Suprapubic skin (tissue), 4 donors: ENCODE measurements around the gene IGFBP2. TPM values are rescaled to one million over a fixed set of nuclear protein-coding genes. Genes with fewer than 3 reads are reported as not detected.

Source experiments
- DNase-seq, 2 donors: peaks; one replicate each; pipeline ENCODE4 v3.0.0-alpha.2; 2019; ENCODE audit warnings: low spot score in 2 of 2
- H3K27ac ChIP-seq: fragments of 200-600 bp; sonication (generic); one replicate; pipeline ENCODE4 v1.5.1; 2019
- H3K27me3 ChIP-seq: fragments of 200-600 bp; sonication (generic); one replicate; pipeline ENCODE4 v1.5.1; 2019
- H3K36me3 ChIP-seq: fragments of 200-600 bp; sonication (generic); one replicate; pipeline ENCODE4 v1.5.1; 2019
- H3K4me1 ChIP-seq: fragments of 200-600 bp; sonication (generic); one replicate; pipeline ENCODE4 v1.5.1; 2019
- H3K4me3 ChIP-seq: fragments of 200-600 bp; sonication (generic); one replicate; pipeline ENCODE4 v1.5.1; 2019; ENCODE audit warnings: mild to moderate bottlenecking
- H3K9me3 ChIP-seq: fragments of 200-600 bp; sonication (generic); one replicate; pipeline ENCODE4 v1.5.1; 2019
- EP300 ChIP-seq: sonication (generic); formaldehyde crosslinking; IDR thresholded peaks from one replicate; pipeline ENCODE4 v1.6.1; 2017; ENCODE audit warnings: antibody characterized with exemption
- POLR2A ChIP-seq, 2 donors: fragments of 450-650 bp; IDR thresholded peaks; one replicate each; pipeline ENCODE4 v1.6.1; 2017; ENCODE audit warnings: antibody characterized with exemption in 2 of 2, mild to moderate bottlenecking in 2 of 2, moderate library complexity in 2 of 2
- POLR2AphosphoS5 ChIP-seq, 3 donors: sonication (generic); formaldehyde crosslinking; IDR thresholded peaks; one replicate each; pipeline ENCODE4 v1.6.1; 2017; ENCODE audit warnings: antibody characterized with exemption in 3 of 3
- WGBS: methylation state at CpG from one replicate; pipeline ENCODE4 v1.1.5; 2018; 5-methylcytosine and 5-hydroxymethylcytosine counted together
- total RNA-seq, 4 donors: library from RNA; depleted of rRNA; stranded (reverse); fragments of >200 nt; gene quantifications; one replicate each; pipeline ENCODE4 v1.1.0, GENCODE V29; 2016
- TF ChIP-seq, protein P1 (sequence below), 2 donors: fragments of 200-600 bp in 1 of 2; fragments of 450-650 bp in 1 of 2; sonication (generic) in 1 of 2; IDR thresholded peaks; one replicate each; pipeline ENCODE4 v1.5.1; 2016 to 2019; ENCODE audit warnings: antibody characterized with exemption in 2 of 2, mild to moderate bottlenecking in 1 of 2, moderate library complexity in 1 of 2

The IGFBP2 gene
- total RNA-seq, 4 donors from 2014 or later: 7.5 to 28.3 (median 18.7) TPM

DNA sequence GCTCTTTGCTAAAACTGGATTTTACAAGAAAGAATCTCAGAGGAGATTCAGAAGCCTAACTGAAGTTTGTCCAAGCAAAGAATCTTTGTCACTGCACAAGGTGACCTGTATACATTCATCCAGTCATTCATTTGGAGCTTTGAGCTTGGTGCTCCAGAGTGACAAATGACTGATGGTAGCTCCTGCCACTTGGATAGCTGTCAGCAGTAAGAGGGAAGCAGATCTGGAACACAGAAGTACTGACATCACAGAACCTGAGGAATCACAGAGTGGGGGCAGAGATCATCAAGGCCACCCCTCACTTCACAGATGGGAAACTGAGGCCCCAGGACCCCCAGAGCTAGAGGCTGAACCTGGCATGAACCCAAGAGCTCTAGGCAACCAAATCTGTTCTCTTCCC is 28.8 kb upstream of the IGFBP2 start:
- H3K36me3 ChIP-seq: no peaks in the 10 kb centered on the region
- no peak for DNase-seq
- H3K4me1 ChIP-seq: peaks cover 20% of the 10 kb centered on the region

GRCh38 chr2:216606551-216607276 is 26.5 kb upstream of the IGFBP2 start:
- Histone ChIP-seq H3K36me3 (no peaks in the 10 kb centered on the region), H3K4me1 (peaks cover 20% of the 10 kb centered on the region), H3K4me3 (no peak overlapping the region), H3K9me3 (no peaks in the 10 kb centered on the region), H3K27me3 (peaks cover 9% of the 10 kb centered on the region), H3K27ac (no peak overlapping the region)
- 49% methylated on average over 20 of the region's 20 CpGs for WGBS
- DNase-seq: no peak
- TF ChIP-seq, protein P1, sequence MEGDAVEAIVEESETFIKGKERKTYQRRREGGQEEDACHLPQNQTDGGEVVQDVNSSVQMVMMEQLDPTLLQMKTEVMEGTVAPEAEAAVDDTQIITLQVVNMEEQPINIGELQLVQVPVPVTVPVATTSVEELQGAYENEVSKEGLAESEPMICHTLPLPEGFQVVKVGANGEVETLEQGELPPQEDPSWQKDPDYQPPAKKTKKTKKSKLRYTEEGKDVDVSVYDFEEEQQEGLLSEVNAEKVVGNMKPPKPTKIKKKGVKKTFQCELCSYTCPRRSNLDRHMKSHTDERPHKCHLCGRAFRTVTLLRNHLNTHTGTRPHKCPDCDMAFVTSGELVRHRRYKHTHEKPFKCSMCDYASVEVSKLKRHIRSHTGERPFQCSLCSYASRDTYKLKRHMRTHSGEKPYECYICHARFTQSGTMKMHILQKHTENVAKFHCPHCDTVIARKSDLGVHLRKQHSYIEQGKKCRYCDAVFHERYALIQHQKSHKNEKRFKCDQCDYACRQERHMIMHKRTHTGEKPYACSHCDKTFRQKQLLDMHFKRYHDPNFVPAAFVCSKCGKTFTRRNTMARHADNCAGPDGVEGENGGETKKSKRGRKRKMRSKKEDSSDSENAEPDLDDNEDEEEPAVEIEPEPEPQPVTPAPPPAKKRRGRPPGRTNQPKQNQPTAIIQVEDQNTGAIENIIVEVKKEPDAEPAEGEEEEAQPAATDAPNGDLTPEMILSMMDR (IDR thresholded peaks at IDR 0.05): no peak
- TF ChIP-seq EP300 (no peak), POLR2AphosphoS5 (IDR thresholded peaks at IDR 0.05) (no peak), POLR2A (IDR thresholded peaks at IDR 0.05) (no peak)

More for the DNA sequence above, 28.8 kb upstream of the IGFBP2 start:
- H3K4me3 ChIP-seq: no peak overlapping the region
- H3K9me3 ChIP-seq: no peaks in the 10 kb centered on the region
- no peak for TF ChIP-seq POLR2A (IDR thresholded peaks at IDR 0.05)
- no peak for TF ChIP-seq EP300
- TF ChIP-seq POLR2AphosphoS5 (IDR thresholded peaks at IDR 0.05): no peak
- TF ChIP-seq, protein P1 (IDR thresholded peaks at IDR 0.05): no peak
- H3K27ac ChIP-seq: no peak overlapping the region
- H3K27me3 ChIP-seq: peaks cover 9% of the 10 kb centered on the region

DNA sequence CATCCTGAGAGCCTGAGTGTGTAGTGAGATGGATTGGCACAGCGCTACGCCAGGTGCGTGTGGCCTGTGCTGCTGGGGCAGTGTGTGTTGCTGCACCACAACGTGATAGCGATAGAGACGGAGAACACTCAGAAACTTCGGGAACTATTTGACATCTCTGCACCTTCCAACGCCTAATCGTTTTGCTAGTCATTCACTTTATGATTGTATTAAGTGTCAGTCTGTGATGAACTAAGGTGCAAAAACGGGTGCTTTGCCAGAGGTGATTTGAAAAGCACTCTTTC is 26.0 kb upstream of the IGFBP2 start:
- Histone ChIP-seq H3K27ac (no peak overlapping the region), H3K4me1 (peaks cover 16% of the 10 kb centered on the region), H3K9me3 (no peaks in the 10 kb centered on the region), H3K27me3 (peaks cover 9% of the 10 kb centered on the region), H3K4me3 (no peak overlapping the region), H3K36me3 (no peaks in the 10 kb centered on the region)
- TF ChIP-seq EP300 (no peak), POLR2AphosphoS5 (IDR thresholded peaks at IDR 0.05) (no peak), POLR2A (IDR thresholded peaks at IDR 0.05) (no peak)
- TF ChIP-seq, protein P1 (IDR thresholded peaks at IDR 0.05): no peak
- no peak for DNase-seq
- WGBS: 88% methylated on average over 10 of the region's 10 CpGs

DNA sequence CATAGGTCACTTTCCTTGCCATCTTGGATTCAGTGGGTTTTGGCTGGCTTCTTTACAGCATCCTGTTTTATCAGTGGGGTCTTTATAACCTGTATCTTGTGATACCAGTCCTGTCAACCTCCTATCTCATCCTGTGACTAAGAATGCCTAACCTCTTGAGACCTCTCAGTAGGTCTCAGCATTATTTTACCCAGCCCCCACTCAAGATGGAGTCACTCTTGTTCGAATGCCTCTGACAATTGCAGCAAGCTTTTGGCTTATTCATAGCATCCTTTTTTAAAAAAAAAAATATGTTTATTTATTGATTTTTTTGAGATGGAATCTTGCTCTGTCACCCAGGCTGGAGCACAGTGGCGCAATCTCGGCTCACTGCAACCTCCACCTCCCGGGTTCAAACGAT is 24.7 kb upstream of the IGFBP2 start:
- no peaks in the 10 kb centered on the region for H3K9me3 ChIP-seq
- DNase-seq: no peak
- H3K36me3 ChIP-seq: no peaks in the 10 kb centered on the region
- H3K4me1 ChIP-seq: peaks cover 8% of the 10 kb centered on the region
- 96% methylated on average over 5 of the region's 5 CpGs for WGBS
- no peak overlapping the region for H3K4me3 ChIP-seq
- TF ChIP-seq EP300 (no peak), POLR2A (IDR thresholded peaks at IDR 0.05) (no peak)
- H3K27me3 ChIP-seq: peaks cover 9% of the 10 kb centered on the region
- no peak overlapping the region for H3K27ac ChIP-seq

GRCh38 chr2:216615298-216616082 is 17.7 kb upstream of the IGFBP2 start:
- TF ChIP-seq, protein P1 (IDR thresholded peaks at IDR 0.05): no peak
- TF ChIP-seq POLR2A (IDR thresholded peaks at IDR 0.05): no peak
- TF ChIP-seq EP300: no peak
- no peak for TF ChIP-seq POLR2AphosphoS5 (IDR thresholded peaks at IDR 0.05)
- Histone ChIP-seq H3K27ac (no peak overlapping the region), H3K4me1 (no peaks in the 10 kb centered on the region), H3K27me3 (no peaks in the 10 kb centered on the region), H3K4me3 (no peak overlapping the region), H3K9me3 (no peaks in the 10 kb centered on the region), H3K36me3 (no peaks in the 10 kb centered on the region)
- 84% methylated on average over 7 of the region's 7 CpGs for WGBS
- DNase-seq: no peak
